PC-9 (cell line): ENCODE data around the gene MYO1G. TPM values are rescaled to one million over a fixed set of nuclear protein-coding genes. Genes with fewer than 3 reads are reported as not detected.
"Not testable (repeated sequence)": the region's sequence is repeated elsewhere in the genome, so short reads cannot be mapped to it uniquely, and the experiment has no call there.

Experiments used
- BruUV-seq: library from RNA; stranded (reverse); fragments of 400-500 nt; replicated peaks from 2 replicates; lab custom pipeline; 2021; lab: Mats Ljungman, UMichigan
- CTCF ChIA-PET: fragments of 300-600 bp; sonication (Branson Sonifier 250); formaldehyde crosslinking; loops from one replicate; lab custom pipeline; 2022; ENCODE audit warnings: antibody characterized with exemption; lab: Charles Lee
- POLR2A ChIA-PET: fragments of 300-600 bp; sonication (Branson Sonifier 250); formaldehyde crosslinking; loops from one replicate; lab custom pipeline; 2022; ENCODE audit warnings: antibody characterized with exemption; ENCODE audit not compliant: unreplicated experiment; lab: Charles Lee
- DNase-seq, 2 experiments: peaks; one replicate each; pipeline versions ENCODE4 v3.0.0 to v3.0.0-alpha.2; 2015 to 2022; ENCODE audit warnings: mixed read lengths in 1 of 2
- H2AFZ ChIP-seq: fragments of 200-600 bp; sonication (generic); 2 replicates; pipeline ENCODE4 v1.8.1; 2017; ENCODE audit warnings: antibody characterized with exemption
- H3F3A ChIP-seq: fragments of 200-600 bp; sonication (generic); 2 replicates; pipeline ENCODE4 v1.8.1; 2017; ENCODE audit warnings: antibody characterized with exemption, mild to moderate bottlenecking, low read depth; ENCODE audit not compliant: insufficient read depth
- H3K27ac ChIP-seq: fragments of 200-600 bp; sonication (generic); 2 replicates; pipeline ENCODE4 v1.6.1; 2016; ENCODE audit warnings: mixed run types
- H3K27me3 ChIP-seq: fragments of 200-600 bp; sonication (generic); 2 replicates; pipeline ENCODE4 v1.6.1; 2016; ENCODE audit warnings: low read depth, mixed run types; ENCODE audit not compliant: insufficient read depth
- H3K36me3 ChIP-seq: fragments of 200-600 bp; sonication (generic); 2 replicates; pipeline ENCODE4 v1.6.1; 2016; ENCODE audit warnings: low read depth, mixed run types
- H3K4me1 ChIP-seq: fragments of 200-600 bp; sonication (generic); replicated peaks from 2 replicates; pipeline ENCODE4 v1.6.1; 2016; ENCODE audit warnings: mixed run types; ENCODE audit not compliant: insufficient read depth
- H3K4me2 ChIP-seq: fragments of 200-600 bp; sonication (generic); 2 replicates; pipeline ENCODE4 v1.6.1; 2017; ENCODE audit warnings: mixed run types
- H3K4me3 ChIP-seq: fragments of 200-600 bp; sonication (generic); 2 replicates; pipeline ENCODE4 v1.6.1; 2016; ENCODE audit warnings: mixed run types
- H3K79me2 ChIP-seq: fragments of 200-600 bp; sonication (generic); 2 replicates; pipeline ENCODE4 v1.6.1; 2017; ENCODE audit warnings: low read depth, mixed run types
- H3K9me2 ChIP-seq: fragments of 200-600 bp; sonication (generic); 2 replicates; pipeline ENCODE4 v1.8.1; 2017; ENCODE audit warnings: mild to moderate bottlenecking; ENCODE audit not compliant: insufficient read depth
- H3K9me3 ChIP-seq: fragments of 200-600 bp; sonication (generic); 2 replicates; pipeline ENCODE4 v1.8.1; 2016; ENCODE audit warnings: low read depth; ENCODE audit not compliant: insufficient read depth
- H4K20me1 ChIP-seq: fragments of 200-600 bp; sonication (generic); 2 replicates; pipeline ENCODE4 v1.8.1; 2017; ENCODE audit not compliant: insufficient read depth
- EZH2 ChIP-seq: fragments of 200-600 bp; sonication (generic); IDR thresholded peaks from 2 replicates; pipeline ENCODE4 v1.8.0; 2017; ENCODE audit warnings: antibody characterized with exemption, low read depth
- intact Hi-C: fragments of 100-400 bp; cut with micrococcal nuclease; formaldehyde crosslinking; loops from one replicate; pipeline ENCODE4 v1.10.0; 2022; ENCODE audit not compliant: unreplicated experiment
- total RNA-seq: library from RNA; stranded (reverse); gene quantifications from 2 replicates; pipeline ENCODE4 v1.2.3, GENCODE V29; 2021
- TF ChIP-seq, protein P1 (sequence below): fragments of 200-600 bp; sonication (generic); conservative IDR thresholded peaks from 2 replicates; pipeline ENCODE4 v1.6.1; 2017; ENCODE audit warnings: mixed run types, antibody characterized with exemption, mild to moderate bottlenecking, moderate library complexity

Gene MYO1G
- total RNA-seq, 1 experiment from 2014 or later = 0.24 TPM

DNA sequence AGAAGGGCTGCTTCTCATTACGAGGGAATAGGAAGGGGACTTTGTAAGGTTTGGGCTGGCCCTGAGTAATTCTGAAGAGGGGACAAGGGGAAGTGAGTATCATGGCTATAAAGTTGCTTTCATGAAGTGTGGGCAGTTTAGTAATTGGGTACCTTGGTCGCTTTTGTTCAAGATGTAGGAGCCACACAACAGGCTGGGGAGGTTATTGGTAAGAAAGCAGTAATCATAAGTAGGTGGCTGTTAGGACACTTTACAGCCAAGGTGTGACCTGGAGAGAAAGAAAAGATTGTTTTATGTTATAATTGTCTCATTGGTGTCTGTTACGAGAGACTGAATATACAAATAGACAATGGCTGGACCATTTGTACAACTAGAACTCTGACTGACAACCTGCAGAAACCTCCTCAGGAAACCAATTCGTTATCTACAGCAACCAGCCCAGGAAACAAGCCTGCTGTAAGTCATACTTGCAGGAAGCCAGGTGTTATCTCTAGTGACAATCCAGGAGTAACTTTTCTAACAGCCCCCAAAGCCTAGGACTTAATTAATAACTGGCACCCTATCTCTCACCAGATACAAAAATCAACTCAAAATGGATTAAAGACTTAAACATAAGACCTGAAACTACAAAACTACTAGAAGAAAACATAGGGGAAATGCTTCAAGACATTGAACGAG, 16.2 kb upstream of the MYO1G start:
- TF ChIP-seq EZH2 = no peak
- TF ChIP-seq, protein P1, sequence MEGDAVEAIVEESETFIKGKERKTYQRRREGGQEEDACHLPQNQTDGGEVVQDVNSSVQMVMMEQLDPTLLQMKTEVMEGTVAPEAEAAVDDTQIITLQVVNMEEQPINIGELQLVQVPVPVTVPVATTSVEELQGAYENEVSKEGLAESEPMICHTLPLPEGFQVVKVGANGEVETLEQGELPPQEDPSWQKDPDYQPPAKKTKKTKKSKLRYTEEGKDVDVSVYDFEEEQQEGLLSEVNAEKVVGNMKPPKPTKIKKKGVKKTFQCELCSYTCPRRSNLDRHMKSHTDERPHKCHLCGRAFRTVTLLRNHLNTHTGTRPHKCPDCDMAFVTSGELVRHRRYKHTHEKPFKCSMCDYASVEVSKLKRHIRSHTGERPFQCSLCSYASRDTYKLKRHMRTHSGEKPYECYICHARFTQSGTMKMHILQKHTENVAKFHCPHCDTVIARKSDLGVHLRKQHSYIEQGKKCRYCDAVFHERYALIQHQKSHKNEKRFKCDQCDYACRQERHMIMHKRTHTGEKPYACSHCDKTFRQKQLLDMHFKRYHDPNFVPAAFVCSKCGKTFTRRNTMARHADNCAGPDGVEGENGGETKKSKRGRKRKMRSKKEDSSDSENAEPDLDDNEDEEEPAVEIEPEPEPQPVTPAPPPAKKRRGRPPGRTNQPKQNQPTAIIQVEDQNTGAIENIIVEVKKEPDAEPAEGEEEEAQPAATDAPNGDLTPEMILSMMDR = no peak
- Histone ChIP-seq H3K27me3 (no peaks in the 10 kb centered on the region), H4K20me1 (no peaks in the 10 kb centered on the region), H3F3A (peaks cover 13% of the 10 kb centered on the region), H3K36me3 (no peaks in the 10 kb centered on the region), H3K4me3 (no peak overlapping the region), H3K4me2 (0 out of 2 replicates have a peak overlapping the region, but pooled peaks have one; percentile 0), H3K9me2 (no peaks in the 10 kb centered on the region), H3K27ac (no peak overlapping the region), H3K9me3 (no peaks in the 10 kb centered on the region), H2AFZ (no peak overlapping the region), H3K79me2 (no peaks in the 10 kb centered on the region), H3K4me1 (peaks cover 22% of the 10 kb centered on the region)
- no TSS peak for BruUV-seq
- POLR2A ChIA-PET = no interaction called here
- CTCF ChIA-PET = no interaction called here
- no peak for DNase-seq
- intact Hi-C loops = no loop called here

DNA sequence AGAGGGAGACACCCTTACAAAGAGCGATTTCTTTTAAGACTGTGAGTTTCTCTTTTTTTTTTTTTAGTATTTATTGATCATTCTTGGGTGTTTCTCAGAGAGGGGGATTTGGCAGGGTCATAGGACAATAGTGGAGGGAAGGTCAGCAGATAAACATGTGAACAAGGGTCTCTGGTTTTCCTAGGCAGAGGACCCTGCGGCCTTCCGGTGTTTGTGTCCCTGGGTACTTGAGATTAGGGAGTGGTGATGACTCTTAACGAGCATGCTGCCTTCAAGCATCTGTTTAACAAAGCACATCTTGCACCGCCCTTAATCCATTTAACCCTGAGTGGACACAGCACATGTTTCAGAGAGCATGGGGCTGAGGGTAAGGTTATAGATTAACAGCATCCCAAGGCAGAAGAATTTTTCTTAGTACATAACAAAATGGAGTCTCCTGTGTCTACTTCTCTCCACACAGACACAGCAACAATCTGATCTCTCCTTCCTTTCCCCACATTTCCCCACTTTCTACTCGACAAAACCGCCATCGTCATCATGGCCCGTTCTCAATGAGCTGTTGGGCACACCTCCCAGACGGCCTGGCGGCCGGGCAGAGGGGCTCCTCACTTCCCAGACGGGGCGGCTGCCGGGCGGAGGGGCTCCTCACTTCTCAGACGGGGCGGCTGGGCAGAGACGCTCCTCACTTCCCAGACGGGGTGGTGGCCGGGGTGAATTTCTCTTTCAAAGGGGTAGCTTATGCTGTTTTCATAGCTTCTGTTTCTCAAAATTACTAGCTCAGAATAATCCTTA, 13.4 kb upstream of the MYO1G start:
- H3F3A ChIP-seq, DNase-seq, POLR2A ChIA-PET, H3K27me3 ChIP-seq, H3K9me2 ChIP-seq, BruUV-seq, H3K4me2 ChIP-seq, H3K36me3 ChIP-seq, H3K27ac ChIP-seq, H3K4me3 ChIP-seq, H3K79me2 ChIP-seq, intact Hi-C loops, H2AFZ ChIP-seq, H4K20me1 ChIP-seq, H3K9me3 ChIP-seq: not testable (repeated sequence)
- peaks cover 20% of the 10 kb centered on the region for H3K4me1 ChIP-seq
- CTCF ChIA-PET = interaction anchor here (0.9 kb wide), 1 partner anchor 143 kb away, joined by 4 read pairs; no protein-coding TSS in a partner anchor

- H2AFZ ChIP-seq = no peak overlapping the region
- peaks cover 21% of the 10 kb centered on the region; the same call in 1 of the 2 replicates for H3F3A ChIP-seq
- no peaks in the 10 kb centered on the region for H3K27me3 ChIP-seq
- H3K79me2 ChIP-seq = peaks cover 24% of the 10 kb centered on the region
- H4K20me1 ChIP-seq = peaks cover 3% of the 10 kb centered on the region; the same call in 1 of the 2 replicates
- H3K9me2 ChIP-seq = no peaks in the 10 kb centered on the region
- intact Hi-C loops = no loop called here
- TF ChIP-seq, protein P1 = no peak
- no peak for TF ChIP-seq EZH2
- H3K4me3 ChIP-seq = no peak overlapping the region
- H3K27ac ChIP-seq = no peak overlapping the region
- no peak for DNase-seq
- H3K4me1 ChIP-seq = peaks cover 11% of the 10 kb centered on the region
- BruUV-seq = no TSS peak
- CTCF ChIA-PET = interaction anchor here (1.5 kb wide), 1 partner anchor 17 kb away, joined by 3 read pairs; no protein-coding TSS in a partner anchor
- peaks cover 7% of the 10 kb centered on the region for H3K36me3 ChIP-seq
- POLR2A ChIA-PET = interaction anchor here (0.6 kb wide), 2 partner anchors 8 to 59 kb away, joined by 4 to 6 read pairs; no protein-coding TSS in a partner anchor
- H3K9me3 ChIP-seq = no peaks in the 10 kb centered on the region
- no peak overlapping the region for H3K4me2 ChIP-seq
These were observed 11.6 kb upstream of the MYO1G start for GRCh38 chr7:44990109-44991023.
